Ovary (tissue), 3 donors: ENCODE data around the gene EP300.

Experiments used
- CTCF ChIP-seq, 3 donors: fragments of 450-650 bp in 2 of 3; fragments of 200-600 bp in 1 of 3; IDR thresholded peaks; one replicate each; pipeline versions ENCODE4 v1.5.1 to v1.8.0; 2016 to 2022; ENCODE audit warnings: antibody characterized with exemption in 3 of 3, mild to moderate bottlenecking in 1 of 3
- EP300 ChIP-seq: sonication (generic); formaldehyde crosslinking; IDR thresholded peaks from one replicate; pipeline ENCODE4 v1.6.1; 2017; ENCODE audit warnings: antibody characterized with exemption
- POLR2A ChIP-seq: fragments of 450-650 bp; IDR thresholded peaks from one replicate; pipeline ENCODE4 v1.6.1; 2017; ENCODE audit warnings: antibody characterized with exemption, mild to moderate bottlenecking, moderate library complexity
- donor health status: DM: no; HTN: no; CAD: no.

GRCh38 chr22:41106122-41106968 is 14.0 kb downstream of the EP300 start:
- TF ChIP-seq CTCF (IDR thresholded peaks at IDR 0.05) (no peak), POLR2A (no peak), EP300 (no peak)
